ENCODE data around the gene FKBP11.
"Not testable (repeated sequence)": the region's sequence is repeated elsewhere in the genome, so short reads cannot be mapped to it uniquely, and the experiment has no call there.

Gene FKBP11

GRCh38 chr12:48910196-48910595, 15.1 kb downstream of the FKBP11 start:
- no peak for DNase-seq
- TF ChIP-seq POLR2A (IDR thresholded peaks at IDR 0.05; ENCODE audit: low read length) (no peak), GATA1 (IDR thresholded peaks at IDR 0.05; ENCODE audit: low read depth, low read length) (no peak)

- DNase-seq = not testable (repeated sequence)
Observed at GRCh38 chr12:48909698-48910097, 15.6 kb downstream of the FKBP11 start.

- DNase-seq = no peak
- TF ChIP-seq GATA1 (IDR thresholded peaks at IDR 0.05; ENCODE audit: low read depth, low read length) (no peak), POLR2A (IDR thresholded peaks at IDR 0.05; ENCODE audit: low read length) (no peak)
Observed at GRCh38 chr12:48907245-48907644, 18.0 kb downstream of the FKBP11 start.

GRCh38 chr12:48903982-48904411, 21.3 kb downstream of the FKBP11 start:
- TF ChIP-seq POLR2A (IDR thresholded peaks at IDR 0.05; ENCODE audit: low read length) (no peak), GATA1 (IDR thresholded peaks at IDR 0.05; ENCODE audit: low read depth, low read length) (no peak)
- DNase-seq = peak; percentile 89 to 90

GRCh38 chr12:48903363-48903981, 21.8 kb downstream of the FKBP11 start:
- DNase-seq = no peak
- no peak for TF ChIP-seq GATA1 (IDR thresholded peaks at IDR 0.05; ENCODE audit: low read depth, low read length)
- TF ChIP-seq POLR2A (IDR thresholded peaks at IDR 0.05; ENCODE audit: low read length) = no peak

GRCh38 chr12:48901278-48901677, 24.0 kb downstream of the FKBP11 start:
- DNase-seq = no peak
- no peak for TF ChIP-seq POLR2A (IDR thresholded peaks at IDR 0.05; ENCODE audit: low read length)

GRCh38 chr12:48899651-48900050, 25.6 kb downstream of the FKBP11 start:
- TF ChIP-seq GATA1 (IDR thresholded peaks at IDR 0.05; ENCODE audit: low read depth, low read length) = no peak
- no peak for TF ChIP-seq POLR2A (IDR thresholded peaks at IDR 0.05; ENCODE audit: low read length)
- DNase-seq = no peak

DNA sequence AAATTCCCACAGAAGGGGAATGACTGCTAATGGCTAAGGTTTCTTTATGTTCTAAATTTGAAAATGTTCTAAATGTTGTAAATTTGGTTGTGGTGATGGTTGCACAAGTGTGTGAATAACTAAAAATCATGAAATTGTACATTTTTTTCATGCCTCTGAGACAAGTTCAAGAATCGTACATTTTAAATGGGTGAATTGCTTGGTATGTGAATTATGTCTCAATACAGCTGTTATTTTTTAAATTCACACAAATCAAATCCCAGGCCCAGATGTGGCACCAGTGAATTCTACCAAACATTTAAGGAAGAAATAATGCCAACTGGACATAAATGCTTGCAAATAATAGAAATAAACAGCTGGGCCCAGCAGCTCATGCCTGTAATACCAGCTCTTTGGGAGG, 31.0 kb downstream of the FKBP11 start:
- no peak for DNase-seq
- TF ChIP-seq POLR2A (IDR thresholded peaks at IDR 0.05; ENCODE audit: low read length) (no peak), GATA1 (IDR thresholded peaks at IDR 0.05; ENCODE audit: low read depth, low read length) (no peak)

GRCh38 chr12:48890657-48891418, 34.5 kb downstream of the FKBP11 start:
- TF ChIP-seq POLR2A (IDR thresholded peaks at IDR 0.05; ENCODE audit: low read length) (no peak), GATA1 (IDR thresholded peaks at IDR 0.05; ENCODE audit: low read depth, low read length) (no peak)
- peak; percentile 63 to 75 for DNase-seq

- no peak for DNase-seq
- TF ChIP-seq GATA1 (IDR thresholded peaks at IDR 0.05; ENCODE audit: low read depth, low read length) = no peak
- TF ChIP-seq POLR2A (IDR thresholded peaks at IDR 0.05; ENCODE audit: low read length) = no peak
Observed at GRCh38 chr12:48889679-48890078, 35.6 kb downstream of the FKBP11 start.

DNA sequence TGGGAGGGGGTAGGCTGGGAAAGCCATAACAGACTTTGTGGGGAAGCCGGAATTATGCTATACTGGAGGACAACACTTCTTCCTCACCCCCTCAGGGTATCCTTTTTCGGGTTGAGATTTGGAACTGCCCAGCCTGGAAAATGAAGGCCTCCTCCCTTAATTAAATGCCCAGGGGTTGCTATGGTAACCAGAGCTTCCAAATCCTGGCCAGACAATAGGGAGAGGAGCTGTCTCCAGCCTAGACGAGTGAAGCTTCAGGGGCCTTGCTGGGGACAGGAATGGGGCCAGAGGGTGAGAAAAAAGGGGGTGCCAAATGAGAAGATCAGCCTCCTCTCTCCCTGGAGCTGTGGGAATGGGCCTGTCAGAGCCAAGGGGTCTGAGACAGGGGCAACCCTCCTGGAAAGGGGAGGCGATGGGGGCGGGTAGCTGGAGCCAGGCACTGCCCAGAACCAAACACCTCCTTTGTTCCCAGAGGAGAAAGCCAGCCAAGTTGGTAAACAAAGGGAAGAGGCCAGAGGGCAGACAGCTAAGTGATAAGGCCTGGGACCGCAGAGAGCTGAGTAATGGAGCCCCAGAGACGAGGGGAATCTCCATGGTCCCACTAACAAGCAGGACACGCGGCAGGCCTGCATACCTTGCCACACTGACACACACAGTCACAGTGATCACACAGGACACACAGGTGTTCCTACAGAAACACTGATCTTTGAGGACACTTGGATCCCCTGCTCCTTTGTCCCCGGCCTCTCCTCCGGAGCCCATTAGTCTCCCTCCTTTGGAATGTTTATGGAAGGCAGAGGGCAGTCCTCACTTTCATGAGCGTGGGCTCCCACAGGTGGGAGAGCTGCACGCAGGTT, 41.8 kb downstream of the FKBP11 start:
- TF ChIP-seq POLR2A (IDR thresholded peaks at IDR 0.05; ENCODE audit: low read length) (no peak), GATA1 (IDR thresholded peaks at IDR 0.05; ENCODE audit: low read depth, low read length) (no peak)
- no peak for DNase-seq

- TF ChIP-seq POLR2A (IDR thresholded peaks at IDR 0.05; ENCODE audit: low read length) (no peak), GATA1 (IDR thresholded peaks at IDR 0.05; ENCODE audit: low read depth, low read length) (no peak)
- DNase-seq = no peak
Observed at GRCh38 chr12:48882972-48883304, 42.4 kb downstream of the FKBP11 start.

DNA sequence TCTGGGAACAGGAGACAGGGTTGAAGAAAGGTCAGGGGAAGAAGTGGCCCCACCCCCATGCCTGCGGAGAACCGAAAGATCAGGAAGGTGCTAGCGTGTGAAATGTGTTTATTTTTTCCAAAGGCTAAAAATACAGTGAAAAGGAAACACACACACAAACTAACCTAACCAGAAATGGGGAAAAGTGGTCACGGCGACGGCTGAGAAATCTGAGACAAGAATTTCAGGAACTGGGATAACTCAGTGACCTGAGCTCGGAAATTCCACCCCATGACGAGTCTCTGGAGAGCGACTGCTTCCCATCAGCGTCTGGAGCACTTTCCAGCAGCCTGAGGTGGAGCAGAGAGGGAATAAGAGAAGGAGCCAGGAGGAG, 43.0 kb downstream of the FKBP11 start:
- no peak for DNase-seq
- TF ChIP-seq GATA1 (IDR thresholded peaks at IDR 0.05; ENCODE audit: low read depth, low read length) (no peak), POLR2A (IDR thresholded peaks at IDR 0.05; ENCODE audit: low read length) (no peak)

DNA sequence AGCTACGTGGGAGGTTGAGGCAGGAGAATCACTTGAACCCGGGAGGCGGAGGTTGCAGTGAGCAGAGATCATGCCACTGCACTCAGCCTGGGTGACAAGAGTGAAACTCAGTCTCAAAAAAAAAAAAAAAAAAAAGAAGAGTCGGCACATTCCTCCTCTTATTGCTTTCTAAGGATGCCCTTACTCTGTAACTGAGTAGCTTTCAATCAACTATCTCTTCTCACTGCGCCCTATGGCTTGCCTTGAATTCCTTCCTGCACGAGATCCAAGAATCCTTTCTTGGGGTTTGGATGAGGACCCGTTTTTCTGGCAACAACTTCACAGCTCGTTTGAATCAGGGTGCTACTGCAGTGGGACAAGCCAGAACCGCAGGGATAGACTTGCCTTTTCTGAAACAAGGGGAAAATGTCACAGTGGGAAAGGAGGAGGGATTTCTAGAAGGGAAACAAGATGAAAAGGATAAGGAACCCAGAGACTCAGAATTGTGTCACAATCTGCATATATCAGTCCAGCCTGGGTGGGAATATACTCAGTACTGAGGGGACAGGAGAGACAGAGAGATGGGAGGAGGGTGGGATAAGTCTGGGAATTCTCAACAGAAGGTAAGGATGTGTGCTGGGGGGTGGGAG, 43.5 kb downstream of the FKBP11 start:
- no peak for DNase-seq
- no peak for TF ChIP-seq POLR2A (IDR thresholded peaks at IDR 0.05; ENCODE audit: low read length)
- no peak for TF ChIP-seq GATA1 (IDR thresholded peaks at IDR 0.05; ENCODE audit: low read depth, low read length)
